ENCODE data around the gene SULT1C2.

DNA sequence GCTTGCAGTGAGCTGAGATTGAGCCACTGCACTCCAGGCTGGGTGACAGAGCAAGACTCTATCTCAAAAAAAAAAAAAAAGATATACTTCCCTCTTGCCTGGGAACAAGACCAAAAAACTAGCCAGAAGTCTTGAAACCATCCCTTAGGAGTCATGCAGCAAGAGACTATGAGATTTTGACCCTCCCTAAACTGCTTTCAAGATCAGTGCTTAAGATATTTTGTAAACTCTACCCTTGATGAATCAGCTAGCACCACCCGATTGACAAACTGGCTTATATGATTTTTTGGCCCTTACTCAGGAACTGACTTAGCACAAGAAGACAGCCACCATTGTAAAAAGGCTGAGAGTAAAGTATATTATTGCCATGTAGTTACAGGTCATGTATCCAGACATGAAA is 45.1 kb upstream of the SULT1C2 start:
- TF ChIP-seq CTCF (conservative IDR thresholded peaks at IDR 0.05) = no peak
- no peak for TF ChIP-seq EZH2 (IDR thresholded peaks at IDR 0.05; ENCODE audit: low read depth)

Measured in PC-9 (cell line).